ENCODE data around the gene AGPAT3.

DNA sequence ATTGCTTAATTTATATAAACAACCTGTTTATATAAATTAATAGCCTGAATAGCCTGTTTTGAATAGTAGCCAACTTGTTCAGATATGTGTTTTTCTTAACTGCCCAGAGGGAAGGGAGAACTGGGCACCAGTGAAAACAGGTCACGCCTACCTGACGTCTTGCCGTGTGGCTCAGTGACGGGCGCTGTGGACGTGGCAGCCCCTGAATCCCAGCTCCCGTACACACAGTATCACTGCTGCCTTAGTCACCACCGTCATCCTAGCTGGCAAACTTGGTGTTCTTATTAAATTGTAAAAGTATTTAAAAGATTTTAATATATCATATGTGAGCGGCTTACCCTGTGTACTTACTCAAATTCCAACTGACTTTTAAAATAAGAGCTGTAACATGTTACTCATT lies 111.6 kb downstream of the AGPAT3 start:
- TF ChIP-seq, protein P1, sequence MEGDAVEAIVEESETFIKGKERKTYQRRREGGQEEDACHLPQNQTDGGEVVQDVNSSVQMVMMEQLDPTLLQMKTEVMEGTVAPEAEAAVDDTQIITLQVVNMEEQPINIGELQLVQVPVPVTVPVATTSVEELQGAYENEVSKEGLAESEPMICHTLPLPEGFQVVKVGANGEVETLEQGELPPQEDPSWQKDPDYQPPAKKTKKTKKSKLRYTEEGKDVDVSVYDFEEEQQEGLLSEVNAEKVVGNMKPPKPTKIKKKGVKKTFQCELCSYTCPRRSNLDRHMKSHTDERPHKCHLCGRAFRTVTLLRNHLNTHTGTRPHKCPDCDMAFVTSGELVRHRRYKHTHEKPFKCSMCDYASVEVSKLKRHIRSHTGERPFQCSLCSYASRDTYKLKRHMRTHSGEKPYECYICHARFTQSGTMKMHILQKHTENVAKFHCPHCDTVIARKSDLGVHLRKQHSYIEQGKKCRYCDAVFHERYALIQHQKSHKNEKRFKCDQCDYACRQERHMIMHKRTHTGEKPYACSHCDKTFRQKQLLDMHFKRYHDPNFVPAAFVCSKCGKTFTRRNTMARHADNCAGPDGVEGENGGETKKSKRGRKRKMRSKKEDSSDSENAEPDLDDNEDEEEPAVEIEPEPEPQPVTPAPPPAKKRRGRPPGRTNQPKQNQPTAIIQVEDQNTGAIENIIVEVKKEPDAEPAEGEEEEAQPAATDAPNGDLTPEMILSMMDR (IDR thresholded peaks at IDR 0.05), result no peak
- TF ChIP-seq EZH2phosphoT487 (IDR thresholded peaks at IDR 0.05), result no peak
